Psoas muscle (tissue), 8 donors: ENCODE data around the gene MYO15B. TPM values are rescaled to one million over a fixed set of nuclear protein-coding genes. Genes with fewer than 3 reads are reported as not detected.

ENCODE experiments used
- ATAC-seq, 4 donors: fragments of 200-7000 bp; cut with Tn5 transposase; one replicate each; pipeline ENCODE4 v1.9.1; 2020; ENCODE audit warnings: moderate library complexity in 3 of 4, mild to moderate bottlenecking in 2 of 4
- DNase-seq, 2 donors: peaks; one replicate each; pipeline ENCODE4 v3.0.0-alpha.2; 2020
- H3K27ac ChIP-seq: fragments of 200-600 bp; one replicate; pipeline ENCODE4 v1.8.0; 2022
- H3K27me3 ChIP-seq, 3 donors: fragments of 200-600 bp in 1 of 3; one replicate each; pipeline versions ENCODE4 v1.6.1 to v1.8.0; 2013 to 2022; ENCODE audit warnings: low read length in 2 of 3, mild to moderate bottlenecking in 2 of 3, moderate library complexity in 1 of 3; ENCODE audit not compliant: insufficient read depth in 3 of 3
- H3K36me3 ChIP-seq, 2 donors: fragments of 200-600 bp in 1 of 2; one replicate each; pipeline versions ENCODE4 v1.6.1 to v1.8.0; 2013 to 2022; ENCODE audit warnings: low read depth in 1 of 2, mild to moderate bottlenecking in 1 of 2, moderate library complexity in 1 of 2; ENCODE audit not compliant: insufficient read depth in 1 of 2
- H3K4me1 ChIP-seq: fragments of 200-600 bp; one replicate; pipeline ENCODE4 v1.8.0; 2022
- H3K4me3 ChIP-seq: fragments of 200-600 bp; one replicate; pipeline ENCODE4 v1.8.0; 2022; ENCODE audit warnings: mild to moderate bottlenecking
- H3K9me3 ChIP-seq: fragments of 200-600 bp; one replicate; pipeline ENCODE4 v1.8.0; 2022
- WGBS, 3 donors: extraction: QIAGEN DNeasy Blood & Tissue Kit; methylation state at CpG; one replicate each; pipeline versions ENCODE4 v1.1.6 to v1.1.7; 2013; 5-methylcytosine and 5-hydroxymethylcytosine counted together
- intact Hi-C, 2 donors: fragments of 100-400 bp; cut with DNase I; formaldehyde crosslinking; loops; one replicate each; pipeline versions ENCODE4 v1.11.0 to v1.14.2; 2022
- polyA plus RNA-seq, 3 donors: library from polyadenylated mRNA; stranded (reverse); fragments of 200-250 nt; gene quantifications; one replicate each; pipeline ENCODE4 v1.2.3, GENCODE V29; 2013
- total RNA-seq, 4 donors: library from RNA; stranded (reverse); fragmentation: NEBNext Ultra II Directional in 2 of 4; extraction: Animal tissue kit (Norgen Biotek cat#: 25700) in 2 of 4; gene quantifications; one replicate each; pipeline versions ENCODE4 v1.2.1 to v1.2.4, GENCODE V29; 2021 to 2023
- TF ChIP-seq, protein P1 (sequence below): fragments of 200-600 bp; IDR thresholded peaks from one replicate; pipeline ENCODE4 v1.8.0; 2022; ENCODE audit warnings: antibody characterized with exemption
- donor health status: healthy with polysubstance abuse.
- donor health status: DM: no; HTN: no; CAD: no; lungs with moderate emphysema.
- donor health status: Bipolar disorder and iron deficiency.
- donor health status: healthy.
- donor health status: DM: yes; HTN: yes; CAD: no.
- donor health status: DM: no; HTN: no; CAD: no.
- donor health status: DM: no; HTN: no; CAD: no.
- donor health status: DM: yes; HTN: yes; CAD: no.

Gene MYO15B
- total and polyA plus RNA-seq, 7 donors = 5.2 to 28.2 (median 16.7) TPM

DNA sequence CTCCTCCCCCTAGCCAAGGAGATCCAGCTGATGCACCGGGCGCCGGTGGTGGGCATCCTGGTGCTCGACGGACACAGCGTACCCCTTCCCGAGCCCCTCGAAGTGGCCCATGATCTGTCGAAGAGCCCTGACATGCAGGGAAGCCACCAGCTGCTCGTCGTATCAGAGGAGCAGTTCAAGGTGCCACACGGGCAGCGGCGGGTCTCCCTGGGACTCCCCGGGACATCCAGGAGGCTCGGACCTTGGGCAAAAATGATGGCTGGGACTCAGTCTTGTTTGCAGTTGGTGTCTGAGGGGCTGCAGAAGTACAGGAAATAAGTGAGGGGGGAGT lies 15.8 kb upstream of the MYO15B start:
- TF ChIP-seq, protein P1, sequence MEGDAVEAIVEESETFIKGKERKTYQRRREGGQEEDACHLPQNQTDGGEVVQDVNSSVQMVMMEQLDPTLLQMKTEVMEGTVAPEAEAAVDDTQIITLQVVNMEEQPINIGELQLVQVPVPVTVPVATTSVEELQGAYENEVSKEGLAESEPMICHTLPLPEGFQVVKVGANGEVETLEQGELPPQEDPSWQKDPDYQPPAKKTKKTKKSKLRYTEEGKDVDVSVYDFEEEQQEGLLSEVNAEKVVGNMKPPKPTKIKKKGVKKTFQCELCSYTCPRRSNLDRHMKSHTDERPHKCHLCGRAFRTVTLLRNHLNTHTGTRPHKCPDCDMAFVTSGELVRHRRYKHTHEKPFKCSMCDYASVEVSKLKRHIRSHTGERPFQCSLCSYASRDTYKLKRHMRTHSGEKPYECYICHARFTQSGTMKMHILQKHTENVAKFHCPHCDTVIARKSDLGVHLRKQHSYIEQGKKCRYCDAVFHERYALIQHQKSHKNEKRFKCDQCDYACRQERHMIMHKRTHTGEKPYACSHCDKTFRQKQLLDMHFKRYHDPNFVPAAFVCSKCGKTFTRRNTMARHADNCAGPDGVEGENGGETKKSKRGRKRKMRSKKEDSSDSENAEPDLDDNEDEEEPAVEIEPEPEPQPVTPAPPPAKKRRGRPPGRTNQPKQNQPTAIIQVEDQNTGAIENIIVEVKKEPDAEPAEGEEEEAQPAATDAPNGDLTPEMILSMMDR = no peak
- ATAC-seq (no peak), DNase-seq (no peak)
- intact Hi-C loops = no loop called here
- Histone ChIP-seq H3K4me1 (no peaks in the 10 kb centered on the region), H3K9me3 (no peaks in the 10 kb centered on the region), H3K27me3 (no peaks in the 10 kb centered on the region), H3K27ac (no peak overlapping the region), H3K36me3 (no peaks in the 10 kb centered on the region), H3K4me3 (no peak overlapping the region)
- WGBS, 3 donors = 77 to 87% (median 83%) methylated on average over 16 of the region's 16 CpGs

DNA sequence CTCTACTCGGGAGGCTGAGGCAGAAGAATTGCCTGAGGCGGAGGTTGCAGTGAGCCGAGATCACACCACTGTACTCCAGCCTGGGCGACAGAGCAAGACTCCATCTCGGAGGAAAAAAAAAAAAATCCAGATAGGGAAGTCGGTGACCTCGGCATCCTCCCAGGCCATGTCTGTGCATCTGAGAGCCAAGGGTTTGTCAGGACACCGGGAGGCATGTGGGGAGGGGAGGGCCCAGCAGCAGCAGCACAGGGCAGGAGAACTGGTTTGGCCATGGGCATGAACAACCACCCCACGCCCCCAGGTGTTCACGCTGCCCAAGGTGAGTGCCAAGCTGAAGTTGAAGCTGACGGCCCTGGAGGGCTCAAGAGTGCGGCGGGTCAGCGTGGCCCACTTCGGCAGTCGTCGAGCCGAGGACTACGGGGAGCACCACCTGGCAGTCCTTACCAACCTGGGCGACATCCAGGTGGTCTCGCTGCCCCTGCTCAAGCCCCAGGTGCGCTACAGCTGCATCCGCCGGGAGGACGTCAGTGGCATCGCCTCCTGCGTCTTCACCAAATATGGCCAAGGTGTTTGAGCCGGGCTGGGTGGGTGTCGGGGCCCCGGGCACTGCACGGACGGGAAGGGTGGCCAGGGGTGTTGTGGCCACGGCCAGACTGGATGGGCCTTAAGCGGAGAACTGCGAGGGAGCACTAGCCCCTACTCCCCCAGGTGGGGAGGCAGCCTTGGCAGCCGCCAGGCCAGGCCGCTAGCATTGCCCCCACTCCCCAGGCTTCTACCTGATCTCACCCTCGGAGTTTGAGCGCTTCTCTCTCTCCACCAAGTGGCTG lies 14.7 kb upstream of the MYO15B start:
- H3K4me3 ChIP-seq = no peak overlapping the region
- no peaks in the 10 kb centered on the region for H3K9me3 ChIP-seq
- DNase-seq (no peak), ATAC-seq (no peak)
- no peaks in the 10 kb centered on the region for H3K27me3 ChIP-seq
- no peaks in the 10 kb centered on the region for H3K36me3 ChIP-seq
- no peaks in the 10 kb centered on the region for H3K4me1 ChIP-seq
- H3K27ac ChIP-seq = no peak overlapping the region
- TF ChIP-seq, protein P1 = no peak
- intact Hi-C loops = no loop called here
- 90 to 94% (median 90%) methylated on average over 39 of the region's 39 CpGs for WGBS, 3 donors

DNA sequence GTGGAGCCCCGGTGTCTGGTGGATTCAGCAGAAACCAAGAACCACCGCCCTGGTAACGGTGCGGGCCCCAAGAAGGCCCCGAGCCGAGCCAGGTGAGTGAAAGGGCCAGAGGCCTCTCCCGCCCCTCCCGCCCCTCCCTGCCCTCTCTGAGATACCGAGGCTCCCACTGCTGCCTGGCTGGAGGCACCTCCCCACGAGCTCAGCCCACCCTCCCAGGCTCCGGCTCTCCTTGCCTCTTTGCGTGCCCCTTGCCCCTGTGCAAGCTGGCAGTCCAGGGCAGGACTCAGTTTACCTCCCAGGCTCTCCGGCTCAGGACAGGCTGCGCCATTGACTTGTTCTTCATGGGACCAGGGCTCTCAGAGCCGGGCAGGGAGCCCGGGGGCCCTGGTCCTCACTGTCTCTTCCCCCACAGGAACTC lies 14.1 kb upstream of the MYO15B start:
- ATAC-seq = no peak
- intact Hi-C loops = no loop called here
- Histone ChIP-seq H3K27ac (no peak overlapping the region), H3K4me1 (no peaks in the 10 kb centered on the region), H3K36me3 (no peaks in the 10 kb centered on the region), H3K4me3 (no peak overlapping the region), H3K27me3 (no peaks in the 10 kb centered on the region), H3K9me3 (no peaks in the 10 kb centered on the region)
- 83 to 95% (median 89%) methylated on average over 14 to 16 of the region's 16 CpGs for WGBS, 3 donors
- TF ChIP-seq, protein P1 = no peak
- no peak for DNase-seq

DNA sequence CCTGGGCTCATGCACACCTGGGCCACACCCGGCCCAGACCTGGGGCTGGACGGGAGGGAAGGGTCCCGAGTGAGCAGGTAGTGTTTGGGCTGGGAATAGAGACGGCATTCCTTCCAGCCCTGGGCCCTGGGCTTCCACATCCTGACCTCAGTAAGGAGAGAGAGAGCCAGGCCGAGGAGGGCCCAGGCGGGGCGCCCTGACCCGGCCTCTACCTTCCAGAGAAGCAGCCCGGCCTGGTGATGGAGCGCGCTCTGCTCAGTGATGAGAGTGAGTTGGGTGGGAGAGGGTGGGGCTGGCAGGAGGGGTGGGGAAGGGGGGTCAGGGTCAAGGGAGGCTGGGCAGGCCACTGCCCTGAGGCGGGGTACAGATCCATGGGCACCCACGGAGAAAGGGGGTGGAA lies 13.6 kb upstream of the MYO15B start:
- no peak for ATAC-seq
- intact Hi-C loops = no loop called here
- peaks cover 0 to 1% (median 0%) of the 10 kb centered on the region in 3 donors for H3K27me3 ChIP-seq
- TF ChIP-seq, protein P1 = no peak
- H3K4me1 ChIP-seq = no peaks in the 10 kb centered on the region
- H3K9me3 ChIP-seq = no peaks in the 10 kb centered on the region
- no peaks in the 10 kb centered on the region for H3K36me3 ChIP-seq
- no peak overlapping the region for H3K4me3 ChIP-seq
- H3K27ac ChIP-seq = no peak overlapping the region
- no peak for DNase-seq
- 89 to 95% (median 90%) methylated on average over 12 to 13 of the region's 13 CpGs for WGBS, 3 donors
